HUES48 (cell line): ENCODE data around the gene FGF6.

ENCODE experiments used
- H3K27ac ChIP-seq: one replicate; pipeline ENCODE4 v1.7.0; 2013; ENCODE audit warnings: low read depth, low read length, inconsistent platforms
- H3K27me3 ChIP-seq: 2 replicates; pipeline ENCODE4 v1.6.1; 2013; ENCODE audit warnings: mild to moderate bottlenecking, low read length; ENCODE audit not compliant: control insufficient read depth, insufficient read depth
- H3K36me3 ChIP-seq: 2 replicates; pipeline ENCODE4 v1.6.1; 2013; ENCODE audit warnings: low read length; ENCODE audit not compliant: control insufficient read depth, insufficient read depth
- H3K4me1 ChIP-seq: 2 replicates; pipeline ENCODE4 v1.6.1; 2013; ENCODE audit warnings: mild to moderate bottlenecking, low read length; ENCODE audit not compliant: control insufficient read depth, insufficient read depth
- H3K4me3 ChIP-seq: 2 replicates; pipeline ENCODE4 v1.5.1; 2013; ENCODE audit warnings: mild to moderate bottlenecking, low read depth, low read length
- H3K9ac ChIP-seq: 2 replicates; pipeline ENCODE4 v1.6.1; 2013; ENCODE audit warnings: mild to moderate bottlenecking, low read depth, low read length, moderate library complexity
- H3K9me3 ChIP-seq: 2 replicates; pipeline ENCODE4 v1.6.1; 2013; ENCODE audit warnings: low read length; ENCODE audit not compliant: control insufficient read depth, insufficient read depth

The FGF6 gene

DNA sequence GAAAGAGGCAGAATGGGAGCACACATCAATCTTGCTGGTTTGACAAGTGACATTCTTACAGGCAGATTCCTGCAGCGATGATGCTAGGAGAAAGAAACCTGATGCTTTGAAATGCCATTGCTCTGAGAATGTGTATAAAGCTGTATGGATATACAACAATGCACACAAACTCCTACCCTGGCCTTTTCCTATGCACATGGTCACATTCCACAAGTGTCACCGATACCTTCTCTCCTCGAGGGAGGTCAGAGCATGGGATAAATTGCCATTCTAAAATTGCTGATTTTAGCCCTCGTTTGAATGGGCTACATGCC is 11.9 kb downstream of the FGF6 start:
- H3K27ac ChIP-seq = no peak overlapping the region
- H3K27me3 ChIP-seq = no peaks in the 10 kb centered on the region
- H3K4me3 ChIP-seq = no peak overlapping the region
- no peak overlapping the region for H3K9ac ChIP-seq
- no peaks in the 10 kb centered on the region for H3K4me1 ChIP-seq
- no peaks in the 10 kb centered on the region for H3K36me3 ChIP-seq
- no peaks in the 10 kb centered on the region for H3K9me3 ChIP-seq

- no peaks in the 10 kb centered on the region for H3K36me3 ChIP-seq
- no peaks in the 10 kb centered on the region for H3K27me3 ChIP-seq
- no peaks in the 10 kb centered on the region for H3K4me1 ChIP-seq
- H3K4me3 ChIP-seq = no peak overlapping the region
- H3K9me3 ChIP-seq = no peaks in the 10 kb centered on the region
- H3K27ac ChIP-seq = no peak overlapping the region
- no peak overlapping the region for H3K9ac ChIP-seq
These were observed 12.5 kb downstream of the FGF6 start for GRCh38 chr12:4432878-4433744.

GRCh38 chr12:4431866-4432265 is 13.7 kb downstream of the FGF6 start:
- H3K36me3 ChIP-seq = no peaks in the 10 kb centered on the region
- H3K4me1 ChIP-seq = no peaks in the 10 kb centered on the region
- no peak overlapping the region for H3K4me3 ChIP-seq
- H3K9ac ChIP-seq = no peak overlapping the region
- no peaks in the 10 kb centered on the region for H3K27me3 ChIP-seq
- no peak overlapping the region for H3K27ac ChIP-seq
- no peaks in the 10 kb centered on the region for H3K9me3 ChIP-seq

- no peaks in the 10 kb centered on the region for H3K4me1 ChIP-seq
- no peaks in the 10 kb centered on the region for H3K27me3 ChIP-seq
- H3K36me3 ChIP-seq = no peaks in the 10 kb centered on the region
- no peak overlapping the region for H3K27ac ChIP-seq
- H3K4me3 ChIP-seq = no peak overlapping the region
- H3K9me3 ChIP-seq = no peaks in the 10 kb centered on the region
- no peak overlapping the region for H3K9ac ChIP-seq
These were observed 14.2 kb downstream of the FGF6 start for GRCh38 chr12:4431436-4431835.

DNA sequence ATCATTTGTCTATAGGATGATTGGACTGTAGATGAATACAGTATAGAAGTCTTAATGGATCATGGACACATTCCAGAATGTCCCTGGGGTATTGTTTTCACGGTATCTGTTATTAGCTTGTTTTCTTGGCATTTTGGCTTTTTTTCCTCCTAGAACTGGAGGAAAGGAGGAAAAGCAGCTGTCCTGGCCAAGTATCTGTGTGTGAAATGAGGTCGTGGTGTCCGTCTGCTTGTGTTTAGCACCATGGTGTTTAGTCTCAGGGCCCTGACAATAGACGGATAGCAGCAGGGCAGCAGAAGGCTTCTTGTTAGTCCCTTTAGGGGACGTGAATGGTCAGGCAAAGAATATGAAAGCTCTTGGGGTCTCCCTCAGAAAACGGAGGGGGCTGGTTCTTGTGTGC is 21.2 kb downstream of the FGF6 start:
- Histone ChIP-seq H3K4me1 (no peaks in the 10 kb centered on the region), H3K9me3 (no peaks in the 10 kb centered on the region), H3K9ac (no peak overlapping the region), H3K36me3 (no peaks in the 10 kb centered on the region), H3K4me3 (no peak overlapping the region), H3K27me3 (no peaks in the 10 kb centered on the region), H3K27ac (no peak overlapping the region)

GRCh38 chr12:4423528-4424195 is 22.0 kb downstream of the FGF6 start:
- no peaks in the 10 kb centered on the region for H3K4me1 ChIP-seq
- H3K9ac ChIP-seq = no peak overlapping the region
- no peaks in the 10 kb centered on the region for H3K9me3 ChIP-seq
- H3K27me3 ChIP-seq = no peaks in the 10 kb centered on the region
- H3K27ac ChIP-seq = no peak overlapping the region
- no peaks in the 10 kb centered on the region for H3K36me3 ChIP-seq
- no peak overlapping the region for H3K4me3 ChIP-seq

GRCh38 chr12:4422985-4423384 is 22.6 kb downstream of the FGF6 start:
- H3K4me1 ChIP-seq = no peaks in the 10 kb centered on the region
- no peak overlapping the region for H3K4me3 ChIP-seq
- H3K27me3 ChIP-seq = no peaks in the 10 kb centered on the region
- no peak overlapping the region for H3K27ac ChIP-seq
- no peaks in the 10 kb centered on the region for H3K36me3 ChIP-seq
- no peaks in the 10 kb centered on the region for H3K9me3 ChIP-seq
- no peak overlapping the region for H3K9ac ChIP-seq

DNA sequence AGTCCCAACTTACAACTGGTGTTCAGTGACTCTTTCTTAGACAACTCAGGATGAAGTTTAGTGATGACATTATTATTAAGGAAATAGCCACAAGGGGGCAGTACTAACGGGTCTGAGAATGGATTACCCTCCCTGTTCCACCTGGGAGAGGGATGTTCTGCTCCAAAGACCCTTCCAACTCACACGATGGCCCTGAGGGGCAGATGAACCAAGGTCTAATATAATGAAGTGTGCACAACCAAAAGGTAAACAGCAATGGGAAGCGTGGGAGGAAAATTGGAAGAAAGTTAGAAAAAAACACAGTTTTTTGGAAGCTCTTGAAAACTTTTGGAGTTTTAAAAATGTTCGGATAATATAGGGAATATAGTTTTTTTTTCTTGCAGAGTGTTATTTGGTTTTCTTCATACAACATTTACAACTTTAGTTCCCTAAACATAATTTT is 24.0 kb downstream of the FGF6 start:
- Histone ChIP-seq H3K9me3 (no peaks in the 10 kb centered on the region), H3K4me1 (no peaks in the 10 kb centered on the region), H3K9ac (no peak overlapping the region), H3K27ac (no peak overlapping the region), H3K36me3 (no peaks in the 10 kb centered on the region), H3K4me3 (no peak overlapping the region), H3K27me3 (no peaks in the 10 kb centered on the region)

- Histone ChIP-seq H3K27me3 (no peaks in the 10 kb centered on the region), H3K27ac (no peak overlapping the region), H3K4me1 (peaks cover 3% of the 10 kb centered on the region; the same call in 1 of the 2 replicates)
These were observed 25.4 kb downstream of the FGF6 start for GRCh38 chr12:4420138-4420670.

DNA sequence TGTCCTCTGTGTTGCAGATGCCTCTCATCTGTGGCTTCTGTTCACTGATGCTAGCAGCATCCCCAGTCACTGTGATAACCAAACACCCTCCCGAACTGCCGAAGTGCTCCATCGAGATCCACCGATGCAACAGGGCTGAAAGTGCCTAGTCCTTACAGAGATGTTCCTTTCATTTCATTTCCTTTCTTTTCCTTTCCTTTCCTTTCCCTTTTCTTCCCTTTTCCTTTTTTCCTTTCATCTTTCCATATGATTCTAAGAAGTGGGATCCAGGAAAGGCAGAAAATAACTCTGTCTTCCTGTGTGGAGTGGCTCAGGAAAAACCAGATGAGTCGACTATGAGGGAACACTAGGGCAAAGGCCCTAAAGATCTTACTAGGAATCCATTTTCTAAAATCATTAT is 26.7 kb downstream of the FGF6 start:
- no peaks in the 10 kb centered on the region for H3K36me3 ChIP-seq
- peaks cover 5% of the 10 kb centered on the region; the same call in 1 of the 2 replicates for H3K4me1 ChIP-seq
- H3K9ac ChIP-seq = no peak overlapping the region
- H3K9me3 ChIP-seq = no peaks in the 10 kb centered on the region
- H3K27me3 ChIP-seq = no peaks in the 10 kb centered on the region; the same call in 1 of the 2 replicates
- no peak overlapping the region for H3K4me3 ChIP-seq
- no peak overlapping the region for H3K27ac ChIP-seq

More at GRCh38 chr12:4420138-4420670, 25.4 kb downstream of the FGF6 start:
- H3K4me3 ChIP-seq = no peak overlapping the region
- no peak overlapping the region for H3K9ac ChIP-seq
- H3K9me3 ChIP-seq = no peaks in the 10 kb centered on the region
- H3K36me3 ChIP-seq = no peaks in the 10 kb centered on the region

DNA sequence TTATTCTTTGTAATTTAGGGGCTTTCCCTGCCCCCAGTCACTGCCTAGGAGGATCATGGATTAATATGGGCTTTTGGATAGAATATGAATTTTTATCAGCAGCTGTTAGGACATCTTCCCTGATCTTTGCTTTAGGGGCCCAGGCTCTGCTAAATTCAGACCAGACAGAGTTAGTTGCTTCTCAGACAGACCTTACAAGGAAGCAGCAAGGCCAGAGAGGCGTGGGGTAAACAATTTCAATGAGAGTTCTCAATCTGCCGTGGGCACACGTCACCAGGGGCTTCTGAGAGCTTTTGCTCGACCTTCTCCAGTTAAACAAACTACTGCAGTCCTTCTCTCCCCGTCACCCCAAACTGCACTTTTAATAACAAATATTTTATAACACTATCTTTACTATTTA is 27.7 kb downstream of the FGF6 start:
- H3K27me3 ChIP-seq = no peaks in the 10 kb centered on the region; the same call in 1 of the 2 replicates
- H3K4me3 ChIP-seq = no peak overlapping the region
- H3K27ac ChIP-seq = no peak overlapping the region
- no peak overlapping the region for H3K9ac ChIP-seq
- H3K4me1 ChIP-seq = peaks cover 5% of the 10 kb centered on the region; the same call in 1 of the 2 replicates
- H3K9me3 ChIP-seq = no peaks in the 10 kb centered on the region
- H3K36me3 ChIP-seq = no peaks in the 10 kb centered on the region
